Measurements from ENCODE around the gene ANKRD33. TPM values are rescaled to one million over a fixed set of nuclear protein-coding genes. Genes with fewer than 3 reads are reported as not detected.

ANKRD33 gene
- total RNA-seq, 2 donors from 2014 or later, result 0.46 TPM; not detected in 1

- H3K4me3 ChIP-seq (ENCODE audit: low read length), result peak overlapping the region; percentile 83
- DNase-seq, result peak; percentile 54
- H3K36me3 ChIP-seq (ENCODE audit: control insufficient read depth, insufficient read depth, low read length), result no peaks in the 10 kb centered on the region
- Mint-ChIP-seq H3K4me1 (peaks cover 20% of the 10 kb centered on the region), H3K9me3 (no peaks in the 10 kb centered on the region), H3K27me3 (ENCODE audit: insufficient read depth) (peaks cover 80% of the 10 kb centered on the region), H3K27ac (no peak overlapping the region), H3K4me3 (peak overlapping the region; percentile 64), H3K36me3 (ENCODE audit: low read depth) (no peaks in the 10 kb centered on the region)
- peak overlapping the region; percentile 93 for H3K27ac ChIP-seq (ENCODE audit: low read depth, low read length)
- no peak overlapping the region for H3K9ac ChIP-seq (ENCODE audit: extremely low read depth, low read length, poor library complexity, severe bottlenecking)
- H3K4me1 ChIP-seq (ENCODE audit: control insufficient read depth, insufficient read depth, low read length), result peaks cover 14% of the 10 kb centered on the region
- no peak for TF ChIP-seq CTCF (conservative IDR thresholded peaks at IDR 0.05)
- H3K9me3 ChIP-seq (ENCODE audit: control insufficient read depth, low read length), result no peaks in the 10 kb centered on the region
- peaks cover 60% of the 10 kb centered on the region for H3K27me3 ChIP-seq (ENCODE audit: control insufficient read depth, insufficient read depth, low read length, poor library complexity, severe bottlenecking)
- whole genome bisulfite sequencing, 2 experiments (ENCODE audit: insufficient coverage in 1 of 2, insufficient read length in 1 of 2), result 40 to 52% methylated on average over 2 to 12 of the region's 12 CpGs
Measured at GRCh38 chr12:51864833-51865670, 22.9 kb upstream of the ANKRD33 start.

GRCh38 chr12:51865757-51866270, 22.1 kb upstream of the ANKRD33 start:
- no peak overlapping the region for H3K27ac Mint-ChIP-seq
- DNase-seq, result peak; percentile 76

DNA sequence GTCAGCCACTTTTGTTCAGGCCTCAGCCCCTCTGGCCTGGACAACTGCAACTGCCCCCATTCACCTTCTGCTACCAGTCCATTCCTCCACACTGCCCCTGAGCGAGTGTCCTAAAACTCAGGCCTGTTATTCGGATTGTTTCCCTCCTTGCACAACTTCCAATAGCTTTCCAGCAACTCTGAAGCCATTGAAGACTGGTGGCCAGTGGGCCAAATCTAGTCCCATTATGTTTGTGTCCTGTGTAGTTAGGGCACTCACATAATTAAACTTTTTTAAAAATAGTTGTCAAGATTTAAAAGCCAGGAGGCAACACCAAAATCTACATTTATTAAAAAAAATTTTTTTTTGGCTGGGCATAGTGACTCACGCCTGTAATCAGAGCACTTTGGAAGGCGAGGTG, 21.6 kb upstream of the ANKRD33 start:
- H3K9ac ChIP-seq (ENCODE audit: extremely low read depth, low read length, poor library complexity, severe bottlenecking), result no peak overlapping the region
- no peaks in the 10 kb centered on the region for H3K36me3 ChIP-seq (ENCODE audit: control insufficient read depth, insufficient read depth, low read length)
- no peak overlapping the region for H3K27ac ChIP-seq (ENCODE audit: low read depth, low read length)
- peaks cover 71% of the 10 kb centered on the region for H3K27me3 ChIP-seq (ENCODE audit: control insufficient read depth, insufficient read depth, low read length, poor library complexity, severe bottlenecking)
- Mint-ChIP-seq H3K4me3 (no peak overlapping the region), H3K36me3 (ENCODE audit: low read depth) (no peaks in the 10 kb centered on the region), H3K27ac (no peak overlapping the region), H3K4me1 (peaks cover 23% of the 10 kb centered on the region), H3K9me3 (no peaks in the 10 kb centered on the region), H3K27me3 (ENCODE audit: insufficient read depth) (peaks cover 87% of the 10 kb centered on the region)
- TF ChIP-seq CTCF (conservative IDR thresholded peaks at IDR 0.05), result no peak
- DNase-seq, result peak; percentile 51
- WGBS, 2 experiments (ENCODE audit: insufficient coverage in 1 of 2, insufficient read length in 1 of 2), result 83 to 94% methylated on average over 3 to 4 of the region's 4 CpGs
- no peaks in the 10 kb centered on the region for H3K9me3 ChIP-seq (ENCODE audit: control insufficient read depth, low read length)
- H3K4me1 ChIP-seq (ENCODE audit: control insufficient read depth, insufficient read depth, low read length), result peaks cover 14% of the 10 kb centered on the region
- no peak overlapping the region for H3K4me3 ChIP-seq (ENCODE audit: low read length)

More at GRCh38 chr12:51865757-51866270, 22.1 kb upstream of the ANKRD33 start:
- Mint-ChIP-seq H3K36me3 (ENCODE audit: low read depth) (no peaks in the 10 kb centered on the region), H3K4me3 (no peak overlapping the region), H3K9me3 (no peaks in the 10 kb centered on the region), H3K4me1 (peaks cover 23% of the 10 kb centered on the region), H3K27me3 (ENCODE audit: insufficient read depth) (peaks cover 87% of the 10 kb centered on the region)
- H3K36me3 ChIP-seq (ENCODE audit: control insufficient read depth, insufficient read depth, low read length), result no peaks in the 10 kb centered on the region
- no peak overlapping the region for H3K4me3 ChIP-seq (ENCODE audit: low read length)
- no peak for TF ChIP-seq CTCF (conservative IDR thresholded peaks at IDR 0.05)
- H3K4me1 ChIP-seq (ENCODE audit: control insufficient read depth, insufficient read depth, low read length), result peaks cover 14% of the 10 kb centered on the region
- H3K9me3 ChIP-seq (ENCODE audit: control insufficient read depth, low read length), result no peaks in the 10 kb centered on the region
- WGBS, 2 experiments (ENCODE audit: insufficient coverage in 1 of 2, insufficient read length in 1 of 2), result 79 to 81% methylated on average over 6 to 7 of the region's 7 CpGs
- H3K9ac ChIP-seq (ENCODE audit: extremely low read depth, low read length, poor library complexity, severe bottlenecking), result no peak overlapping the region
- peaks cover 68% of the 10 kb centered on the region for H3K27me3 ChIP-seq (ENCODE audit: control insufficient read depth, insufficient read depth, low read length, poor library complexity, severe bottlenecking)
- peak overlapping the region; percentile 93 for H3K27ac ChIP-seq (ENCODE audit: low read depth, low read length)
